Measurements from ENCODE around the gene NDUFA9.

The NDUFA9 gene

GRCh38 chr12:4648501-4649357, at the start of gene NDUFA9, which contains the start of gene AKAP3:
Gene NDUFA9, plus strand, starts transcription at chr12:4649114. Its CDS starts 13 bp downstream, at chr12:4649127.
Gene AKAP3, minus strand, starts transcription at chr12:4649051. Its CDS starts 10,855 bp downstream, at chr12:4638196.
- DNase-seq (ENCODE audit: low read depth in 2 of 2) = peak; percentile 51 to 57

GRCh38 chr12:4603421-4603820, 45.5 kb upstream of the NDUFA9 start:
- no peak for DNase-seq (ENCODE audit: low read depth in 2 of 2)

- no peak for DNase-seq (ENCODE audit: low read depth in 2 of 2)
Observed at GRCh38 chr12:4603946-4604345, 45.0 kb upstream of the NDUFA9 start.

- peak; percentile 61 to 74 for DNase-seq (ENCODE audit: low read depth in 2 of 2)
Observed at GRCh38 chr12:4604684-4605193, 44.2 kb upstream of the NDUFA9 start.

GRCh38 chr12:4607056-4607455, 41.9 kb upstream of the NDUFA9 start:
- no peak for DNase-seq (ENCODE audit: low read depth in 2 of 2)

GRCh38 chr12:4609071-4609470, 39.8 kb upstream of the NDUFA9 start:
- DNase-seq (ENCODE audit: low read depth in 2 of 2) = no peak

- DNase-seq (ENCODE audit: low read depth in 2 of 2) = no peak
Observed at GRCh38 chr12:4610481-4610880, 38.4 kb upstream of the NDUFA9 start.

GRCh38 chr12:4615667-4616066, 33.2 kb upstream of the NDUFA9 start:
- no peak for DNase-seq (ENCODE audit: low read depth in 2 of 2)

- DNase-seq (ENCODE audit: low read depth in 2 of 2) = no peak
Observed at GRCh38 chr12:4621511-4621910, 27.4 kb upstream of the NDUFA9 start.

GRCh38 chr12:4626543-4626942, 22.4 kb upstream of the NDUFA9 start:
- no peak for DNase-seq (ENCODE audit: low read depth in 2 of 2)

GRCh38 chr12:4628406-4628805, 20.5 kb upstream of the NDUFA9 start:
- no peak for DNase-seq (ENCODE audit: low read depth in 2 of 2)

- DNase-seq (ENCODE audit: low read depth in 2 of 2) = no peak
Observed at GRCh38 chr12:4630262-4630661, 18.7 kb upstream of the NDUFA9 start.

GRCh38 chr12:4643747-4644146, 5.2 kb upstream of the NDUFA9 start:
- no peak for DNase-seq (ENCODE audit: low read depth in 2 of 2)

- DNase-seq (ENCODE audit: low read depth in 2 of 2) = no peak
Observed at GRCh38 chr12:4645023-4645422, 3.9 kb upstream of the NDUFA9 start.

GRCh38 chr12:4648104-4648500, 812 bp upstream of the NDUFA9 start:
- DNase-seq (ENCODE audit: low read depth in 2 of 2) = no peak

GRCh38 chr12:4649358-4649661, 396 bp downstream of the NDUFA9 start:
- no peak for DNase-seq (ENCODE audit: low read depth in 2 of 2)

GRCh38 chr12:4653257-4653656, 4.3 kb downstream of the NDUFA9 start:
- no peak for DNase-seq (ENCODE audit: low read depth in 2 of 2)

- no peak for DNase-seq (ENCODE audit: low read depth in 2 of 2)
Observed at GRCh38 chr12:4653691-4654090, 4.8 kb downstream of the NDUFA9 start.

- peak; percentile 80 to 81 for DNase-seq (ENCODE audit: low read depth in 2 of 2)
Observed at GRCh38 chr12:4663971-4664505, 15.1 kb downstream of the NDUFA9 start.

GRCh38 chr12:4665236-4665635, 16.3 kb downstream of the NDUFA9 start:
- DNase-seq (ENCODE audit: low read depth in 2 of 2) = no peak

GRCh38 chr12:4679711-4680110, 30.8 kb downstream of the NDUFA9 start:
- no peak for DNase-seq (ENCODE audit: low read depth in 2 of 2)

GRCh38 chr12:4681732-4682131, 32.8 kb downstream of the NDUFA9 start:
- DNase-seq (ENCODE audit: low read depth in 2 of 2) = no peak

GRCh38 chr12:4685317-4685716, 36.4 kb downstream of the NDUFA9 start:
- DNase-seq (ENCODE audit: low read depth in 2 of 2) = no peak
